GM06990 (cell line): ENCODE data around the gene BMP2K.

ENCODE experiments used
- DNase-seq: peaks from one replicate; pipeline ENCODE4 v3.0.0-alpha.2; 2011; ENCODE audit not compliant: insufficient read length; ENCODE audit errors: extremely low read depth
- H3K27me3 ChIP-seq: replicated peaks from 2 replicates; pipeline ENCODE4 v1.6.0; 2011; ENCODE audit warnings: low read length; ENCODE audit not compliant: control insufficient read depth, insufficient read depth
- H3K36me3 ChIP-seq: 2 replicates; pipeline ENCODE4 v1.5.1; 2011; ENCODE audit warnings: low read length; ENCODE audit not compliant: control insufficient read depth, insufficient read depth
- H3K4me3 ChIP-seq: replicated peaks from 2 replicates; pipeline ENCODE4 v1.5.1; 2011; ENCODE audit warnings: low read depth, mild to moderate bottlenecking, control low read depth, low read length
- CTCF ChIP-seq: IDR thresholded peaks from 2 replicates; pipeline ENCODE4 v1.5.1; 2011; ENCODE audit warnings: low read length, control low read depth, mild to moderate bottlenecking, inconsistent platforms; ENCODE audit not compliant: insufficient read depth, poor library complexity, severe bottlenecking

Gene BMP2K

DNA sequence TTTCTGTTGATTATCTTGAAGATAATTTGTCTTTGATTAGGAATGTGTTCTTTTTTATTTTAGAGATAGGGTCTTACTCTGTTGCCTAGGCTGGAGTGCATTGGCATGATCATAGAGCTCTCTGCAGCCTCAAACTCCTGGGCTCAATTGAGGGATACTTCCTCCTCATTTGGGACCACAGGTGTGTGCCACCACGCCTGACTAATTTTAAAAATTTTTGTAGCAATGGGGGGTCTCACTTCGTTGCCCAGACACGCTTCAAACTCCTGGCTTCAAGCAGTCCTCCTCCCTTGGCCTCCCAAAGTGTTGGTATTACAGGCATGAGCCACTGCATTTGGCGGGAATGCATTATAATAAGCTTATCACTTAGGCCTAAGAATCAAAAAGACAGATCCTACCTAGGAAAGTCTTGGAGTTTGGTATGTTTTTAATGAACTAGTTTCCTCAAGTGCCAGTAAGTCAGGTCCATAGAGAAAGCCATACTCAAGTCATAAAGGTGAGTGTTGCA, 21.7 kb downstream of the BMP2K start:
- no peaks in the 10 kb centered on the region for H3K27me3 ChIP-seq
- H3K4me3 ChIP-seq, result no peak overlapping the region
- no peak for TF ChIP-seq CTCF
- no peak for DNase-seq
- H3K36me3 ChIP-seq, result no peaks in the 10 kb centered on the region

- no peak for DNase-seq
- TF ChIP-seq CTCF, result no peak
- Histone ChIP-seq H3K4me3 (no peak overlapping the region), H3K27me3 (no peaks in the 10 kb centered on the region), H3K36me3 (no peaks in the 10 kb centered on the region)
Measured at GRCh38 chr4:78799551-78800495, 23.7 kb downstream of the BMP2K start.

DNA sequence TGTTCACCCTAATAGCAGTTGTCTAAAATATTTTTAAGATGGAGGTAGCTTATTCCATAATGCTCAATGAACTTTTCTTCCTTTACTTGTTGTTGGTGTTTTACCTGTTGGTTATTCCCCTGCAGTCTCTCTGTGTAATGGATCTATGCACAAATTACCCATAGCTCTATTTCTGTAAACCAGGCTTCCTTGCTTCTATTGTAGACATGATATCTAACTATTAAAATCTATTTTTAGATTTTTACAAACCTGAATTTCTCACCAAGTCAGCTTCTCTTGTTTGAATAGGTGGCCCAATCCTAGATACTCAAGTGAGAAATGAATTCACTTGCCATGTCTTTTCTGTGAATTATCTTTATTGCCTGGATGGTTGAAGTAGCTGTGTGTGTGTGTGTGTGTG, 24.8 kb downstream of the BMP2K start:
- DNase-seq, result no peak
- no peak for TF ChIP-seq CTCF
- Histone ChIP-seq H3K4me3 (no peak overlapping the region), H3K36me3 (no peaks in the 10 kb centered on the region), H3K27me3 (no peaks in the 10 kb centered on the region)

- H3K27me3 ChIP-seq, result no peaks in the 10 kb centered on the region
- DNase-seq, result no peak
- no peak overlapping the region for H3K4me3 ChIP-seq
- no peaks in the 10 kb centered on the region for H3K36me3 ChIP-seq
- TF ChIP-seq CTCF, result no peak
Measured at GRCh38 chr4:78803983-78804382, 27.8 kb downstream of the BMP2K start.

DNA sequence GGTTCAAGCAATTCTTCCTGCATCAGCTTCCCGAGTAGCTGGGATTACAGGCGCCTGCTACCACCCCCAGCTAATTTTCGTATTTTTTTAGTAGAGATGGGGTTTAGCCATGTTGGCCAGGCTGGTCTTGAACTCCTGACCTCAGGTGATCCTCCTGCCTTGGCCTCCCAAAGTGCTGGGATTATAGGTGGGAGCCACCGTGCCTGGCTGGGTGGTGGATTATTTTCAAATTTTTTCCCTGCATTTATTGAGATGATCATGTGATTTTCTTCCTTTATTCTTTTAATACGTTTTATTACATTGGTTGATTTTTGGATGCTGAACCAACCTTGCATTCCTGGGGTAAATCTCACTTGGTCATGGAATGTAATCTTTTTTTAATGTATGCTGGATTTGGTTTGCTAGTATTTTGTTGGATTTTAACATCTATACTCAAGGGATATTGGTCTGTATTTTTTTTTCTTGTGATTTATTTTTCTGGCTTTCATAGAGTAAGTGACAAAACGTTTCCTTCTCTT, 30.9 kb downstream of the BMP2K start:
- H3K27me3 ChIP-seq, result no peaks in the 10 kb centered on the region
- H3K4me3 ChIP-seq, result no peak overlapping the region
- TF ChIP-seq CTCF, result no peak
- H3K36me3 ChIP-seq, result no peaks in the 10 kb centered on the region
- DNase-seq, result no peak
